GM04503 (cell line): Measurements from ENCODE around the gene THUMPD1.
"Not testable (repeated sequence)": the region's sequence is repeated elsewhere in the genome, so short reads cannot be mapped to it uniquely, and the experiment has no call there.

Experiments
- DNase-seq: peaks from one replicate; pipeline ENCODE4 v3.0.0-alpha.2; 2012; ENCODE audit warnings: low read depth

THUMPD1 gene

GRCh38 chr16:20694096-20694495 lies 47.5 kb downstream of the THUMPD1 start:
- DNase-seq, result not testable (repeated sequence)

- no peak for DNase-seq
Observed at GRCh38 chr16:20689668-20690067, 52.0 kb downstream of the THUMPD1 start.

GRCh38 chr16:20683812-20684211 lies 57.8 kb downstream of the THUMPD1 start:
- DNase-seq, result no peak
